ENCODE results near the gene CRKL.

CRKL gene

DNA sequence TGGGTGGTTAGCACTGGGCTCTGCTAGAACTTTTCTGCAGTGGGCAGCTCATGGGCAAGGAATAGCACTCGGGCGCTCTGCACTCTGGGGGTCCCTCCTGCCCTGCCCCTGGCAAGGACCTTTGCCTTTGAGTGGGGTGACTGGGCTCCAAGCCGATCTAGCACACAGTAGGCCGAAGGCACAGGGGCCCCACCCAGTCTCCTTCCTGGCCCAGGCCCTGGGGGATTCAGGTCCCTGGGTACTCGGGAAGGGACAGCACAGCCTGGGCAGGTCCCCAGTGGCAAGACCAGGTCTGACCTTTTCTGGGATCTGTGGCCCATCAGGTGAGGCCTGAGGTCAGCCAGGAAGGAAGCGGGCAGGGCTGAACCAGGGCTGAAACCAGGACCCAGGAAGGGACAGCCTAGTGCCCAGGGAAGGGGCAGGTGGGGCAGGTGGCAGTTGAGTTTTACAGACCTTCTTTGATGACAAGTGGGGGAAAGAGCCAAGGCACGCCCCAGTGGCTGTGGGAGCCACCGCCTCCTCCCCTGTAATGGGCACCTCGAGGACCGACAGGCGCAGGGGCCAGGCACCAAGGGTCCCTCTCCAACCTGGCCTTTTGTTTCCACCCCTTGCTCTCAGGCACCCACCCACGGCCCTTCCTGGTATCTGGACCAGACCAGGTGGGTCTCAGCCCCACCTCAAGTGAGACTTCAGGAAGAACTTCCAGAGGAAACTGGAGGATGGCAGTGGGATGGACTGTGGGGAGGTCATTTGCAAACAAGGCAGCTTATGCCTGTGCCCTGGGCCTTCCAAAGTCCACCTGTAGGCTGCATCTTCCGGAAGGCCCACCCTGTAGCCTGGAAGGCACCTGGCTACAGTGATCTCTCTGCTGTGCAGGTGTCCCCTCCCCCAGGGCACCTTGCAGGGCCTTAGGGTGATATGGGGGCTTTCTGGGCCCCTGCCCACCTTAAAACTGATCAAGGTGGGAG, 49.0 kb downstream of the CRKL start:
- Histone ChIP-seq H3K36me3 (ENCODE audit: insufficient read depth, low read length) (no peaks in the 10 kb centered on the region), H3K9me2 (replicated peaks; ENCODE audit: low read depth, low read length) (no peaks in the 10 kb centered on the region), H3K4me2 (ENCODE audit: low read depth, low read length, poor library complexity, severe bottlenecking) (no peak overlapping the region), H3K4me1 (ENCODE audit: insufficient read depth, low read length, poor library complexity, severe bottlenecking) (peaks cover 5% of the 10 kb centered on the region), H3K9ac (ENCODE audit: low read depth, low read length, poor library complexity, severe bottlenecking) (no peak overlapping the region), H4K20me1 (ENCODE audit: insufficient read depth, low read length, poor library complexity, severe bottlenecking) (no peaks in the 10 kb centered on the region), H2AFZ (ENCODE audit: low read length) (no peak overlapping the region), H3K4me3 (ENCODE audit: low read length, poor library complexity, severe bottlenecking) (no peak overlapping the region), H3K9me3 (ENCODE audit: insufficient read depth, low read depth, low read length) (no peaks in the 10 kb centered on the region), H3K27me3 (ENCODE audit: insufficient read depth, low read length, poor library complexity, severe bottlenecking) (no peaks in the 10 kb centered on the region), H3F3A (ENCODE audit: low read depth) (no peaks in the 10 kb centered on the region), H3K79me2 (ENCODE audit: insufficient read depth, low read length) (no peaks in the 10 kb centered on the region)
- no peak for TF ChIP-seq EZH2phosphoT487 (IDR thresholded peaks at IDR 0.05; ENCODE audit: borderline replicate concordance)
- TF ChIP-seq, protein P1, sequence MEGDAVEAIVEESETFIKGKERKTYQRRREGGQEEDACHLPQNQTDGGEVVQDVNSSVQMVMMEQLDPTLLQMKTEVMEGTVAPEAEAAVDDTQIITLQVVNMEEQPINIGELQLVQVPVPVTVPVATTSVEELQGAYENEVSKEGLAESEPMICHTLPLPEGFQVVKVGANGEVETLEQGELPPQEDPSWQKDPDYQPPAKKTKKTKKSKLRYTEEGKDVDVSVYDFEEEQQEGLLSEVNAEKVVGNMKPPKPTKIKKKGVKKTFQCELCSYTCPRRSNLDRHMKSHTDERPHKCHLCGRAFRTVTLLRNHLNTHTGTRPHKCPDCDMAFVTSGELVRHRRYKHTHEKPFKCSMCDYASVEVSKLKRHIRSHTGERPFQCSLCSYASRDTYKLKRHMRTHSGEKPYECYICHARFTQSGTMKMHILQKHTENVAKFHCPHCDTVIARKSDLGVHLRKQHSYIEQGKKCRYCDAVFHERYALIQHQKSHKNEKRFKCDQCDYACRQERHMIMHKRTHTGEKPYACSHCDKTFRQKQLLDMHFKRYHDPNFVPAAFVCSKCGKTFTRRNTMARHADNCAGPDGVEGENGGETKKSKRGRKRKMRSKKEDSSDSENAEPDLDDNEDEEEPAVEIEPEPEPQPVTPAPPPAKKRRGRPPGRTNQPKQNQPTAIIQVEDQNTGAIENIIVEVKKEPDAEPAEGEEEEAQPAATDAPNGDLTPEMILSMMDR (conservative IDR thresholded peaks at IDR 0.05; ENCODE audit: low read length): no peak

DNA sequence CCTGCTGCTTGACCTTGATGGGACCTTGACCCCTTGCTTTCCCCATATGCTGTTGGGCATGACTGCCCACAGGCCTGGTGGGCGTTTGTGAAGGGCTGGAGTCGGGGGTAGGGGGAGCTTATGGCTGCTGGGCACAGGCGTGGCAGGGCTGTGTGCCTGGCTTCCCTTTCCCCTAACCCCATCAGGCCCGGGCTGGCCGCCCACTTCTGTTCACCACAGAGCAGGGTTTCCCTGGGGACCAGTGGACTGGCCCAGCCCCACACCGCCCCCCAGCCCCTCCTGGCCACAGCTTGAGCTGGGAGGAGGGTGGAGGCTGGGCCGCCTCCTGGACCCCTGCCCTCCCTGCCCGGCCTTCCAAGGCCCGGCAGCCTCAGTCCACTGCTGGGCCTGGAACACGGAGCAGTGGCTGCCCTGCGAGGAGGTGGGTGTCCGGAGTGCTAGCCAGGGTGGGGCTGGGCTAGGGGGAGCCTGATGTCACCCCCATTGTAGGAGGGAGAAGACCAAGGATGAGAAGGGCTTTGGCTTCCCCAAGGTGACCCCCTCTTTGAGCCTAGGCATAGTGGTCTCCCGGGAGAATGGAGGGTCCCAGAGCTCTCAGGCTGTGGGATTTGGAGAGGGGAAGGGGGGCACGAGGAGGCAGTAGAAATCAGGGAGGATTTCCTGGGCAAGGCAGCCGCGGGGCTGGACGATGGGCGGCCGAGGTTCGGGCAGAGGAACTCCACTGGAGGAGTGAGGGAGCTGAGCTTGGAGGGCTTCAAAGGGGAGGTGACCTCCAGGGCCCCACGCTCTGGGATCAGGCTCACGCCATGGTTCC, 49.9 kb downstream of the CRKL start, which contains the start of gene AIFM3:
AIFM3 (plus strand) TSS at position 373 of the 814 bp plus-strand sequence. CDS start 690 bp downstream, outside the sequence.
- H3K4me2 ChIP-seq (ENCODE audit: low read depth, low read length, poor library complexity, severe bottlenecking): no peak within 1 kb of the TSS
- no peaks in the 10 kb centered on the region for H4K20me1 ChIP-seq (ENCODE audit: insufficient read depth, low read length, poor library complexity, severe bottlenecking)
- H3K27me3 ChIP-seq (ENCODE audit: insufficient read depth, low read length, poor library complexity, severe bottlenecking): no peaks in the 10 kb centered on the region
- H3K9me2 ChIP-seq (replicated peaks; ENCODE audit: low read depth, low read length): no peaks in the 10 kb centered on the region
- no peaks in the 10 kb centered on the region for H3F3A ChIP-seq (ENCODE audit: low read depth)
- no peak within 1 kb of the TSS for H3K9ac ChIP-seq (ENCODE audit: low read depth, low read length, poor library complexity, severe bottlenecking)
- H3K4me1 ChIP-seq (ENCODE audit: insufficient read depth, low read length, poor library complexity, severe bottlenecking): peaks cover 5% of the 10 kb centered on the region
- no peak for TF ChIP-seq EZH2phosphoT487 (IDR thresholded peaks at IDR 0.05; ENCODE audit: borderline replicate concordance)
- TF ChIP-seq, protein P1 (conservative IDR thresholded peaks at IDR 0.05; ENCODE audit: low read length): no peak
- no peak within 1 kb of the TSS for H2AFZ ChIP-seq (ENCODE audit: low read length)
- H3K79me2 ChIP-seq (ENCODE audit: insufficient read depth, low read length): no peaks in the 10 kb centered on the region
- no peak within 1 kb of the TSS for H3K4me3 ChIP-seq (ENCODE audit: low read length, poor library complexity, severe bottlenecking)
- no peaks in the 10 kb centered on the region for H3K36me3 ChIP-seq (ENCODE audit: insufficient read depth, low read length)
- no peaks in the 10 kb centered on the region for H3K9me3 ChIP-seq (ENCODE audit: insufficient read depth, low read depth, low read length)

DNA sequence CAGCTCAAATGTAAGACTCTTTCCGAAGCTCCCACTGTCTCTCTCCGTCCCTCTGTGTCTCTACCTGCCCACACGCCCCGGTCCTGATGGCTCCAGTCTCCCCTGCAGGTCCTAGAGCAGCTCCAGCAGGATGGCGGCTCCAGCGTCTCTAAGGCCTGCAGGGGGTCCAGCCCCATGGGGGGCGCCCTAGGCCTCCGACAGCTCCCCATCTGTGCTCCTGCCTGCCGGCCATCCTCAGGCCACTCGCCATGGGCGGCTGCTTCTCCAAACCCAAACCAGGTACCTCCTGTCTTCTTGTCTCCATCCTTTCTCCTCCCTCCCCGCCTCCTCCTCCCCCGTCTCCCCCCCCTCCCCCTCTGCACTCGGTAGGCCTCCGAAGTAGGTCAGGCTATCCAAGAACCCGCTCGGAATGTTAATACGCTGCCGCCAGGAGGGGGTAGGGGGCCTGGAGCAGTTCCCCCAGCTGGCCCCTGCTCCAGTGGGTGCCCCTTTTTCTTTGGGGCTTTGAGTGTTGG, 50.5 kb downstream of the CRKL start:
- Histone ChIP-seq H3K4me1 (ENCODE audit: insufficient read depth, low read length, poor library complexity, severe bottlenecking) (peaks cover 5% of the 10 kb centered on the region), H3K9me2 (replicated peaks; ENCODE audit: low read depth, low read length) (no peaks in the 10 kb centered on the region), H4K20me1 (ENCODE audit: insufficient read depth, low read length, poor library complexity, severe bottlenecking) (no peaks in the 10 kb centered on the region), H3K4me3 (ENCODE audit: low read length, poor library complexity, severe bottlenecking) (no peak overlapping the region), H3K4me2 (ENCODE audit: low read depth, low read length, poor library complexity, severe bottlenecking) (no peak overlapping the region), H3K9me3 (ENCODE audit: insufficient read depth, low read depth, low read length) (no peaks in the 10 kb centered on the region), H3K79me2 (ENCODE audit: insufficient read depth, low read length) (no peaks in the 10 kb centered on the region), H3K9ac (ENCODE audit: low read depth, low read length, poor library complexity, severe bottlenecking) (no peak overlapping the region), H3F3A (ENCODE audit: low read depth) (no peaks in the 10 kb centered on the region), H2AFZ (ENCODE audit: low read length) (no peak overlapping the region), H3K36me3 (ENCODE audit: insufficient read depth, low read length) (no peaks in the 10 kb centered on the region), H3K27me3 (ENCODE audit: insufficient read depth, low read length, poor library complexity, severe bottlenecking) (no peaks in the 10 kb centered on the region)
- TF ChIP-seq, protein P1 (conservative IDR thresholded peaks at IDR 0.05; ENCODE audit: low read length): no peak
- no peak for TF ChIP-seq EZH2phosphoT487 (IDR thresholded peaks at IDR 0.05; ENCODE audit: borderline replicate concordance)

Data from Loucy (cell line).